ENCODE measurements around the gene ADK. TPM values are rescaled to one million over a fixed set of nuclear protein-coding genes. Genes with fewer than 3 reads are reported as not detected.

Gene ADK
- total and polyA plus RNA-seq, 4 donors = 12.6 to 21.1 (median 16.1) TPM

- Histone ChIP-seq H3K4me3 (ENCODE audit: low read length in 2 of 2) (no peak overlapping the region), H3K36me3 (ENCODE audit: control insufficient read depth in 1 of 2, insufficient read depth in 2 of 2, low read length in 1 of 2) (no peaks in the 10 kb centered on the region), H3K9me3 (ENCODE audit: control insufficient read depth, low read length) (no peaks in the 10 kb centered on the region), H3K27me3 (ENCODE audit: control insufficient read depth in 1 of 2, insufficient read depth in 2 of 2, low read length in 1 of 2) (no peaks in the 10 kb centered on the region), H3K4me1 (ENCODE audit: control insufficient read depth in 1 of 2, insufficient read depth in 2 of 2, low read length in 2 of 2) (no peaks in the 10 kb centered on the region), H3K27ac (ENCODE audit: low read depth in 1 of 2, low read length in 2 of 2) (no peak overlapping the region)
- 4 to 7% methylated on average over 1 of the region's 1 CpG for WGBS, 2 donors
- intact Hi-C loops (cut with DNase I) = no loop called here
- ATAC-seq (ENCODE audit: low FRiP score) (peak; percentile 45), DNase-seq (no peak)
These were observed 435.1 kb downstream of the ADK start for GRCh38 chr10:74586088-74586585.

GRCh38 chr10:74587109-74587854, 436.3 kb downstream of the ADK start:
- intact Hi-C loops (cut with DNase I) = no loop called here
- no peak overlapping the region for H3K4me3 ChIP-seq (ENCODE audit: low read length in 2 of 2)
- H3K36me3 ChIP-seq (ENCODE audit: control insufficient read depth in 1 of 2, insufficient read depth in 2 of 2, low read length in 1 of 2) = no peaks in the 10 kb centered on the region
- H3K27ac ChIP-seq (ENCODE audit: low read depth in 1 of 2, low read length in 2 of 2) = no peak overlapping the region
- no peak for DNase-seq
- no peaks in the 10 kb centered on the region for H3K27me3 ChIP-seq (ENCODE audit: control insufficient read depth in 1 of 2, insufficient read depth in 2 of 2, low read length in 1 of 2)
- no peaks in the 10 kb centered on the region for H3K9me3 ChIP-seq (ENCODE audit: control insufficient read depth, low read length)
- WGBS, 2 donors = 60 to 64% methylated on average over 3 of the region's 3 CpGs
- ATAC-seq (ENCODE audit: low FRiP score) = no peak
- no peaks in the 10 kb centered on the region for H3K4me1 ChIP-seq (ENCODE audit: control insufficient read depth in 1 of 2, insufficient read depth in 2 of 2, low read length in 2 of 2)

DNA sequence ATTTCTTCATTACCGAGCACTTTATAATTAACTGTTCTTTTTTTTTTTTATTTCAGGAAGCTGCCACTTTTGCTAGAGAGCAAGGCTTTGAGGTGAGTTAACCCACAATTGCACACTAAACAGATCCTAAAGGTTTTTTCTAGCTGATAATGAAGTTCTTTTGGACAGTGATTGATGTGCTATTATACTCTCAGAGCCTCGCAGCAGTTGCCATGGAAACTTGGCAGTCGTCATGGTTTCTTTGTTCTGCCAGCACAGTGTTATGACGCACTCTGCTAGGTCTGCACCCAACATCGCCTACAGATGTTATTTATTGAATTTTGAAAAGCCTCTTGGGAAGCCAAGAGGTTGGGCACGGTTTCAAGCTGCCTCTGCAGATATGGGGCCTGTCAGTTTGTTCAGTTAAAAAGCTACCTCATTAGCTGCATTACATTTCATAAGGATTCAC, 438.2 kb downstream of the ADK start:
- Histone ChIP-seq H3K36me3 (ENCODE audit: control insufficient read depth in 1 of 2, insufficient read depth in 2 of 2, low read length in 1 of 2) (no peaks in the 10 kb centered on the region), H3K4me1 (ENCODE audit: control insufficient read depth in 1 of 2, insufficient read depth in 2 of 2, low read length in 2 of 2) (peaks cover 0 to 2% of the 10 kb centered on the region in 2 donors), H3K27ac (ENCODE audit: low read depth in 1 of 2, low read length in 2 of 2) (no peak overlapping the region), H3K9me3 (ENCODE audit: control insufficient read depth, low read length) (no peaks in the 10 kb centered on the region), H3K27me3 (ENCODE audit: control insufficient read depth in 1 of 2, insufficient read depth in 2 of 2, low read length in 1 of 2) (no peaks in the 10 kb centered on the region), H3K4me3 (ENCODE audit: low read length in 2 of 2) (no peak overlapping the region)
- peak; percentile 86 to 88 for DNase-seq
- intact Hi-C loops (cut with DNase I) = no loop called here
- ATAC-seq (ENCODE audit: low FRiP score) = peak; percentile 93
- WGBS, 2 donors = 5 to 6% methylated on average over 6 of the region's 6 CpGs

DNA sequence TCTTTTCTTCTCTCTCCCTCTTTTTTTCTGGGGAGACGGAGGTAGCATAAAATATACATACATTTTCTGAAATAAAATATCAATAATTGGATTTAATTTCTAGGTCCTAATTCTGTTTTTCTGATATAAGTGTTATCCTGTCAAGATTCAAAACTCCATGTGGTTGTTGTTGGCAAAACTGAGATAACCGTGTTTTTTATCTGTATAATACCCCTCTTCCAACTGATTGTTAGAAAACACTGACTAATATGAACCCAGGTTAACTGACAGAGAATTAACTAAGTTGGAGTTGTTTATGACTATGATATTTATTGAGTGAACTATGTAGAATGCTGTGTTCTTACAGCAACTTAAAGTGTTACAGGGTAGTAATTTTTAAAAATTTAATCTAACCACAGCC, 438.8 kb downstream of the ADK start:
- Histone ChIP-seq H3K36me3 (ENCODE audit: control insufficient read depth in 1 of 2, insufficient read depth in 2 of 2, low read length in 1 of 2) (no peaks in the 10 kb centered on the region), H3K27me3 (ENCODE audit: control insufficient read depth in 1 of 2, insufficient read depth in 2 of 2, low read length in 1 of 2) (no peaks in the 10 kb centered on the region), H3K4me3 (ENCODE audit: low read length in 2 of 2) (no peak overlapping the region), H3K9me3 (ENCODE audit: control insufficient read depth, low read length) (no peaks in the 10 kb centered on the region), H3K27ac (ENCODE audit: low read depth in 1 of 2, low read length in 2 of 2) (no peak overlapping the region), H3K4me1 (ENCODE audit: control insufficient read depth in 1 of 2, insufficient read depth in 2 of 2, low read length in 2 of 2) (peaks cover 0 to 2% of the 10 kb centered on the region in 2 donors)
- ATAC-seq (ENCODE audit: low FRiP score) (no peak), DNase-seq (no peak)
- 64 to 69% methylated on average over 2 of the region's 2 CpGs for WGBS, 2 donors
- intact Hi-C loops (cut with DNase I) = no loop called here

GRCh38 chr10:74593470-74593869, 442.4 kb downstream of the ADK start:
- no peak for DNase-seq
- H3K9me3 ChIP-seq (ENCODE audit: control insufficient read depth, low read length) = no peaks in the 10 kb centered on the region
- no peak overlapping the region for H3K4me3 ChIP-seq (ENCODE audit: low read length in 2 of 2)
- intact Hi-C loops (cut with DNase I) = no loop called here
- no peak for ATAC-seq (ENCODE audit: low FRiP score)
- WGBS, 2 donors = 61 to 77% methylated on average over 2 of the region's 2 CpGs
- H3K27ac ChIP-seq (ENCODE audit: low read depth in 1 of 2, low read length in 2 of 2) = no peak overlapping the region
- H3K4me1 ChIP-seq (ENCODE audit: control insufficient read depth in 1 of 2, insufficient read depth in 2 of 2, low read length in 2 of 2) = peaks cover 0 to 2% of the 10 kb centered on the region in 2 donors
- no peaks in the 10 kb centered on the region for H3K27me3 ChIP-seq (ENCODE audit: control insufficient read depth in 1 of 2, insufficient read depth in 2 of 2, low read length in 1 of 2)
- H3K36me3 ChIP-seq (ENCODE audit: control insufficient read depth in 1 of 2, insufficient read depth in 2 of 2, low read length in 1 of 2) = no peaks in the 10 kb centered on the region

DNA sequence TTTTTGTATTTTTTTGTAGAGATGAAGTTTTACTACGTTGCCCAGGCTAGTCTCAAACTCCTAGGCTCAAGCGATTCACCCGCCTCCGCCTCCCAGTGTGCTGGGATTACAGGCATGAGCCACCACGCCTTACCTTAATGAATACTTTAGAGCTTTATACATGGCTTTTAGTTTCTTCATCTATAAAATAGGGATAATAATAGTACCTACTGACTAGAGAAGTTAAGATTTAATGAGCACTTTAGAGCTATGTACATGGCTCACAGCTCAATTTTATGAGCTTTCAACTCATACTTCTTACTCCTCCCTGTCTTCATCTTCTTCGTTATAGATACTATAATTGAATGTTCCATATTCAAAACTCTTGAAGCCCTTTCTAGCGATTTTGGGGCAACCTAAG, 445.7 kb downstream of the ADK start:
- intact Hi-C loops (cut with DNase I) = no loop called here
- no peak overlapping the region for H3K4me3 ChIP-seq (ENCODE audit: low read length in 2 of 2)
- H3K27me3 ChIP-seq (ENCODE audit: control insufficient read depth in 1 of 2, insufficient read depth in 2 of 2, low read length in 1 of 2) = no peaks in the 10 kb centered on the region
- DNase-seq (no peak), ATAC-seq (ENCODE audit: low FRiP score) (no peak)
- H3K36me3 ChIP-seq (ENCODE audit: control insufficient read depth in 1 of 2, insufficient read depth in 2 of 2, low read length in 1 of 2) = no peaks in the 10 kb centered on the region
- H3K27ac ChIP-seq (ENCODE audit: low read depth in 1 of 2, low read length in 2 of 2) = no peak overlapping the region
- H3K9me3 ChIP-seq (ENCODE audit: control insufficient read depth, low read length) = no peaks in the 10 kb centered on the region
- 98% methylated on average over 7 of the region's 7 CpGs for WGBS, 2 donors
- peaks cover 0 to 2% of the 10 kb centered on the region in 2 donors for H3K4me1 ChIP-seq (ENCODE audit: control insufficient read depth in 1 of 2, insufficient read depth in 2 of 2, low read length in 2 of 2)

- DNase-seq (no peak), ATAC-seq (ENCODE audit: low FRiP score) (peak; percentile 56)
- intact Hi-C loops (cut with DNase I) = no loop called here
- no peaks in the 10 kb centered on the region for H3K9me3 ChIP-seq (ENCODE audit: control insufficient read depth, low read length)
- no peaks in the 10 kb centered on the region for H3K27me3 ChIP-seq (ENCODE audit: control insufficient read depth in 1 of 2, insufficient read depth in 2 of 2, low read length in 1 of 2)
- 13 to 18% methylated on average over 5 of the region's 5 CpGs for WGBS, 2 donors
- H3K4me1 ChIP-seq (ENCODE audit: control insufficient read depth in 1 of 2, insufficient read depth in 2 of 2, low read length in 2 of 2) = no peaks in the 10 kb centered on the region
- H3K4me3 ChIP-seq (ENCODE audit: low read length in 2 of 2) = peak overlapping the region; percentile 47 to 48
- H3K36me3 ChIP-seq (ENCODE audit: control insufficient read depth in 1 of 2, insufficient read depth in 2 of 2, low read length in 1 of 2) = no peaks in the 10 kb centered on the region
- H3K27ac ChIP-seq (ENCODE audit: low read depth in 1 of 2, low read length in 2 of 2) = no peak overlapping the region
These were observed 448.0 kb downstream of the ADK start for GRCh38 chr10:74598891-74599566.

DNA sequence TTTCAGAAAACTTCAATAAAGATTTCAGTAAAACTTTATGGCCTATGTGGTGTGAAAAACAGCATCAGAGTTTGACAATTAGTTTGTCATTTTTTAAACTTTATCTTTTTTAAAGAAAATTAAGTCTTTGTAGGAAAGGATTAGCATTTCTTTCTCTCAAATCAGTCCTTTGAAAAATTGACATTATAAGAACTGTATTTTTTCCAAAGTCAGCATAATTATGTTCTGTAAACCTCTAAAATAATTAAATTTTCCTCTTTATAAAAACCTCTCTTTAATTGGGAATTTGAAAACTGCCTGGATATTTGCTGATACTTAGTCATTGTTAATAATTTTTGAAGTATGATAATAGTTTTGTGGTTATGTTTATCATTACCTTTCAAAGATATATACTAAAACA, 448.7 kb downstream of the ADK start:
- no peak overlapping the region for H3K4me3 ChIP-seq (ENCODE audit: low read length in 2 of 2)
- intact Hi-C loops (cut with DNase I) = no loop called here

DNA sequence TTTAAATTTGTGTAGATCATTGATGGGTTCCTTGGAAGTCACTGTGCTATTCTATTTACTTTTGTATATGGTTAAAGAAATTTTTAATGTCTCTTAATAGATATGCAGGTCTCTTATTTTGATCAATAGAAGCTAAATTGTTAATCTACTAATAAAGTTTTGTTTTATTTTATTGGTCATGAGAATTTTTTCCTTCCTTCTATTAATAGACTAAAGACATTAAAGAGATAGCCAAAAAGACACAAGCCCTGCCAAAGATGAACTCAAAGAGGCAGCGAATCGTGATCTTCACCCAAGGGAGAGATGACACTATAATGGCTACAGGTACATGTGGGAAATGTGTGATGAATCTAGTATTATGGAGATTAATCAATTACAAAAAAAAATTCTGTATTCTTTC, 449.1 kb downstream of the ADK start:
- no peak for ATAC-seq (ENCODE audit: low FRiP score)
- no peak overlapping the region for H3K27ac ChIP-seq (ENCODE audit: low read depth in 1 of 2, low read length in 2 of 2)
- DNase-seq = no peak
- H3K4me1 ChIP-seq (ENCODE audit: control insufficient read depth in 1 of 2, insufficient read depth in 2 of 2, low read length in 2 of 2) = no peaks in the 10 kb centered on the region
- intact Hi-C loops (cut with DNase I) = no loop called here
- no peak overlapping the region for H3K4me3 ChIP-seq (ENCODE audit: low read length in 2 of 2)
- H3K27me3 ChIP-seq (ENCODE audit: control insufficient read depth in 1 of 2, insufficient read depth in 2 of 2, low read length in 1 of 2) = no peaks in the 10 kb centered on the region
- no peaks in the 10 kb centered on the region for H3K9me3 ChIP-seq (ENCODE audit: control insufficient read depth, low read length)
- H3K36me3 ChIP-seq (ENCODE audit: control insufficient read depth in 1 of 2, insufficient read depth in 2 of 2, low read length in 1 of 2) = no peaks in the 10 kb centered on the region
- WGBS, 2 donors = 94 to 97% methylated on average over 2 of the region's 2 CpGs

More for the DNA sequence above, 448.7 kb downstream of the ADK start:
- DNase-seq (no peak), ATAC-seq (ENCODE audit: low FRiP score) (no peak)
- H3K27me3 ChIP-seq (ENCODE audit: control insufficient read depth in 1 of 2, insufficient read depth in 2 of 2, low read length in 1 of 2) = no peaks in the 10 kb centered on the region
- no peaks in the 10 kb centered on the region for H3K36me3 ChIP-seq (ENCODE audit: control insufficient read depth in 1 of 2, insufficient read depth in 2 of 2, low read length in 1 of 2)
- no peaks in the 10 kb centered on the region for H3K4me1 ChIP-seq (ENCODE audit: control insufficient read depth in 1 of 2, insufficient read depth in 2 of 2, low read length in 2 of 2)
- H3K9me3 ChIP-seq (ENCODE audit: control insufficient read depth, low read length) = no peaks in the 10 kb centered on the region
- H3K27ac ChIP-seq (ENCODE audit: low read depth in 1 of 2, low read length in 2 of 2) = no peak overlapping the region

All from aorta (tissue), 5 donors.